ENCODE results near the gene RALGAPA2. TPM values are rescaled to one million over a fixed set of nuclear protein-coding genes. Genes with fewer than 3 reads are reported as not detected.
A peak's percentile ranks its signal among the peaks of the same experiment; 100 is the strongest.

RALGAPA2 gene
- total and polyA plus RNA-seq, 2 of the 13 experiments (the other 11 are each of a cell fraction or from before 2014, with no cell fraction given) = 13.8 to 17.7 TPM

DNA sequence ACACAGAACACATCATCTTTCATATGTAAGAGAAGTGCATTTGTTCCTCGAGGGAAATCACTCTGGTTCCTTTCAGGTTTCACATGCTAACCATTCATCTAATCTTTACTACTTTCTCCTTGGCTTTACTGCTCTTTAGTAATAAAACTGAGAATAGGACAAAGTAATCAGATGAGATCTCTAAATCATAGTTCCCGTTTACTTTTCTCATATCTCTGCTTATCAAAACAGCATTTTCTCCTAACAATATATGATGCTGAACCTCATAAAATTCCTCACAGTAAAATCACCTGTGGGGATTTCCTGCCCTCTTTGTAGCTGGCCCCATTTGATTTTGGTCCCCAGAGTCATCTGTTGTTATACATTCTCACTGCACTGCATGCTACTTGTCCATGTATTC is 100.2 kb downstream of the RALGAPA2 start:
- H3K79me2 ChIP-seq (ENCODE audit: insufficient read depth, low read length) = no peaks in the 10 kb centered on the region
- no peaks in the 10 kb centered on the region for H3K27me3 ChIP-seq (ENCODE audit: control insufficient read depth in 1 of 2, insufficient read depth in 2 of 2, low read length in 2 of 2)
- no peaks in the 10 kb centered on the region for H4K20me1 ChIP-seq (ENCODE audit: insufficient read depth, low read length)
- H3K9ac ChIP-seq (ENCODE audit: insufficient read depth, low read depth, low read length) = no peak overlapping the region
- in situ Hi-C loops (cut with HindIII; ENCODE audit: extremely low pct_ligation_motif_present, low pct_unique_long_range_greater_than_20kb) (no loop called here), intact Hi-C loops (cut with micrococcal nuclease; ENCODE audit: unreplicated experiment) (no loop called here)
- no peak for TF ChIP-seq ZNF33A (CRISPR knock-in tag; IDR thresholded peaks at IDR 0.05; ENCODE audit: borderline replicate concordance)
- no peak for TF ChIP-seq SCMH1 (CRISPR knock-in tag; IDR thresholded peaks at IDR 0.05; ENCODE audit: borderline replicate concordance)
- TF ChIP-seq, protein P1, sequence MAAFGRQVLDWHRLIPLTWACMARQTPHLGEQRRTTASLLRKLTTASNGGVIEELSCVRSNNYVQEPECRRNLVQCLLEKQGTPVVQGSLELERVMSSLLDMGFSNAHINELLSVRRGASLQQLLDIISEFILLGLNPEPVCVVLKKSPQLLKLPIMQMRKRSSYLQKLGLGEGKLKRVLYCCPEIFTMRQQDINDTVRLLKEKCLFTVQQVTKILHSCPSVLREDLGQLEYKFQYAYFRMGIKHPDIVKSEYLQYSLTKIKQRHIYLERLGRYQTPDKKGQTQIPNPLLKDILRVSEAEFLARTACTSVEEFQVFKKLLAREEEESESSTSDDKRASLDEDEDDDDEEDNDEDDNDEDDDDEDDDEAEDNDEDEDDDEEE (CRISPR knock-in tag; IDR thresholded peaks at IDR 0.05) = no peak
- TF ChIP-seq TEAD3 (CRISPR knock-in tag; optimal IDR thresholded peaks at IDR 0.05; ENCODE audit: borderline replicate concordance) = no peak
- TF ChIP-seq PHF20 (CRISPR knock-in tag; IDR thresholded peaks at IDR 0.05) = no peak
- TF ChIP-seq ZNF326 (CRISPR knock-in tag; IDR thresholded peaks at IDR 0.05; ENCODE audit: borderline replicate concordance) = no peak
- no peak for FAIRE-seq
- H2AFZ ChIP-seq (ENCODE audit: low read length) = no peak overlapping the region
- H3K4me1 ChIP-seq (ENCODE audit: insufficient read depth, low read length) = peaks cover 5% of the 10 kb centered on the region; the same call in 1 of the 2 replicates
- H3K27ac ChIP-seq (ENCODE audit: extremely low read length, insufficient read depth, low read length) = no peak overlapping the region
- BruUV-seq (replicated peaks) = no TSS peak
- POLR2A ChIA-PET = no interaction called here
- no peaks in the 10 kb centered on the region for H3K9me3 ChIP-seq (ENCODE audit: low read length)
- no peak overlapping the region for H3K4me2 ChIP-seq (ENCODE audit: low read depth, low read length)
- DNase-seq (ENCODE audit: low spot score) = no peak
- no peak for ATAC-seq
- CTCF ChIA-PET (ENCODE audit: low intra/inter-chr PET ratio, low total read pairs) = no interaction called here
- no peak overlapping the region for H3K4me3 ChIP-seq (replicated peaks in 1 of 3; ENCODE audit: insufficient read depth in 1 of 3, low read depth in 2 of 3, low read length in 3 of 3)
- WGBS (ENCODE audit: low lambda C conversion rate) = 91% methylated on average over 2 of the region's 2 CpGs
- H3K36me3 ChIP-seq (replicated peaks in 1 of 2; ENCODE audit: control insufficient read depth in 1 of 2, insufficient read depth in 2 of 2, low read length in 2 of 2) = peaks cover 4 to 9% of the 10 kb centered on the region in 2 experiments; a peak in 3 of 5 replicates

DNA sequence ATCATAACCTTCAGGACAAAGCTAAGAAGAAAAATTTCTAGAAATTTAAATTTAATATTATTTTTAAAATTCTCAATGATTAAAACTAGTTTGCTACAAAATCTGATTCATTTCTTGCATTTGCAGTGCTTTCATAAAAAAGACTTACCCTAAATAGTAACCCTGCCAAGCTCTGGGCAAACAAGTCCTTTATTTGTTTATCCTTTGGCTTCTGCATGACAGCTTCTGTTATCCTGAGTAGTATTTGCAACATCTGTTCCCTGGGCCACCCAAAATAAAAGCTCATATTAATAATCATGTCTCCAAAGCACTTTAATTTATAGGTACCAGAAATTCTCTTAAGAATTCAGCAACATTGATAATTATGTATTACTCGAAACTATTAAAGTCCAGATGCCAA is 101.3 kb downstream of the RALGAPA2 start:
- H3K4me1 ChIP-seq (ENCODE audit: insufficient read depth, low read length) = peaks cover 5% of the 10 kb centered on the region; the same call in 1 of the 2 replicates
- no peak for FAIRE-seq
- H3K79me2 ChIP-seq (ENCODE audit: insufficient read depth, low read length) = no peaks in the 10 kb centered on the region
- 95% methylated on average over 1 of the region's 1 CpG for WGBS (ENCODE audit: low lambda C conversion rate)
- no peaks in the 10 kb centered on the region for H4K20me1 ChIP-seq (ENCODE audit: insufficient read depth, low read length)
- H3K27ac ChIP-seq (ENCODE audit: extremely low read length, insufficient read depth, low read length) = no peak overlapping the region
- H3K27me3 ChIP-seq (ENCODE audit: control insufficient read depth in 1 of 2, insufficient read depth in 2 of 2, low read length in 2 of 2) = no peaks in the 10 kb centered on the region
- H3K4me3 ChIP-seq (replicated peaks in 1 of 3; ENCODE audit: insufficient read depth in 1 of 3, low read depth in 2 of 3, low read length in 3 of 3) = no peak overlapping the region
- no peak overlapping the region for H3K9ac ChIP-seq (ENCODE audit: insufficient read depth, low read depth, low read length)
- ChIA-PET POLR2A (no interaction called here), CTCF (ENCODE audit: low intra/inter-chr PET ratio, low total read pairs) (no interaction called here)
- DNase-seq (ENCODE audit: low spot score) = peak; percentile 20
- in situ Hi-C loops (cut with HindIII; ENCODE audit: extremely low pct_ligation_motif_present, low pct_unique_long_range_greater_than_20kb) = no loop called here
- peaks cover 4 to 9% of the 10 kb centered on the region in 2 experiments; a peak in 3 of 5 replicates for H3K36me3 ChIP-seq (replicated peaks in 1 of 2; ENCODE audit: control insufficient read depth in 1 of 2, insufficient read depth in 2 of 2, low read length in 2 of 2)
- H2AFZ ChIP-seq (ENCODE audit: low read length) = no peak overlapping the region
- intact Hi-C loops (cut with micrococcal nuclease; ENCODE audit: unreplicated experiment) = no loop called here
- H3K9me3 ChIP-seq (ENCODE audit: low read length) = no peaks in the 10 kb centered on the region
- no TSS peak for BruUV-seq (replicated peaks)
- H3K4me2 ChIP-seq (ENCODE audit: low read depth, low read length) = no peak overlapping the region
- peak; percentile 39; the same call in 1 of the 3 replicates for ATAC-seq
- TF ChIP-seq, protein P2, sequence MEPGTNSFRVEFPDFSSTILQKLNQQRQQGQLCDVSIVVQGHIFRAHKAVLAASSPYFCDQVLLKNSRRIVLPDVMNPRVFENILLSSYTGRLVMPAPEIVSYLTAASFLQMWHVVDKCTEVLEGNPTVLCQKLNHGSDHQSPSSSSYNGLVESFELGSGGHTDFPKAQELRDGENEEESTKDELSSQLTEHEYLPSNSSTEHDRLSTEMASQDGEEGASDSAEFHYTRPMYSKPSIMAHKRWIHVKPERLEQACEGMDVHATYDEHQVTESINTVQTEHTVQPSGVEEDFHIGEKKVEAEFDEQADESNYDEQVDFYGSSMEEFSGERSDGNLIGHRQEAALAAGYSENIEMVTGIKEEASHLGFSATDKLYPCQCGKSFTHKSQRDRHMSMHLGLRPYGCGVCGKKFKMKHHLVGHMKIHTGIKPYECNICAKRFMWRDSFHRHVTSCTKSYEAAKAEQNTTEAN (CRISPR knock-in tag; conservative IDR thresholded peaks at IDR 0.05) = no peak
- no peak for TF ChIP-seq ATF7 (IDR thresholded peaks at IDR 0.05)
- TF ChIP-seq ATF7 (CRISPR knock-in tag; IDR thresholded peaks at IDR 0.05) = no peak
- TF ChIP-seq KAT2B (IDR thresholded peaks at IDR 0.05; ENCODE audit: borderline replicate concordance, low read depth, low read length) = no peak
- TF ChIP-seq SIX1 (CRISPR knock-in tag; IDR thresholded peaks at IDR 0.05; ENCODE audit: borderline replicate concordance) = no peak
- TF ChIP-seq FLYWCH1 (CRISPR knock-in tag; IDR thresholded peaks at IDR 0.05) = no peak
- no peak for TF ChIP-seq BCLAF1 (IDR thresholded peaks at IDR 0.05)
- TF ChIP-seq ZKSCAN1 (IDR thresholded peaks at IDR 0.05; ENCODE audit: low read length) = no peak
- TF ChIP-seq THYN1 (CRISPR knock-in tag; IDR thresholded peaks at IDR 0.05; ENCODE audit: borderline replicate concordance, low read depth) = no peak

Data from HepG2 (cell line).